HG02610 (cell line): ENCODE data around the gene ITGBL1.

ENCODE experiments used
- ATAC-seq: cut with Tn5 transposase; IDR thresholded peaks from one replicate; pipeline ENCODE4 v1.9.1; 2021; ENCODE audit warnings: mild to moderate bottlenecking, moderate library complexity; ENCODE audit not compliant: unreplicated experiment

Gene ITGBL1

GRCh38 chr13:101450749-101451130 lies 1.7 kb upstream of the ITGBL1 start:
- no peak for ATAC-seq

- no peak for ATAC-seq
Observed at GRCh38 chr13:101451641-101452040, 834 bp upstream of the ITGBL1 start.

- no peak for ATAC-seq
Observed at GRCh38 chr13:101453784-101454201, 1.3 kb downstream of the ITGBL1 start.

- no peak for ATAC-seq
Observed at GRCh38 chr13:101454767-101455166, 2.3 kb downstream of the ITGBL1 start.

- no peak for ATAC-seq
Observed at GRCh38 chr13:101455863-101456262, 3.4 kb downstream of the ITGBL1 start.

- no peak for ATAC-seq
Observed at GRCh38 chr13:101457176-101457575, 4.7 kb downstream of the ITGBL1 start.

- ATAC-seq, result no peak
Observed at GRCh38 chr13:101465877-101466276, 13.4 kb downstream of the ITGBL1 start.

GRCh38 chr13:101467415-101467814 lies 14.9 kb downstream of the ITGBL1 start:
- ATAC-seq, result no peak

- no peak for ATAC-seq
Observed at GRCh38 chr13:101473458-101473857, 21.0 kb downstream of the ITGBL1 start.

GRCh38 chr13:101474419-101474957 lies 22.0 kb downstream of the ITGBL1 start:
- ATAC-seq, result no peak

- no peak for ATAC-seq
Observed at GRCh38 chr13:101475536-101475935, 23.1 kb downstream of the ITGBL1 start.

- ATAC-seq, result no peak
Observed at GRCh38 chr13:101481421-101481820, 28.9 kb downstream of the ITGBL1 start.

GRCh38 chr13:101486708-101487437 lies 34.4 kb downstream of the ITGBL1 start:
- no peak for ATAC-seq

GRCh38 chr13:101487438-101487830 lies 35.0 kb downstream of the ITGBL1 start:
- ATAC-seq, result no peak

GRCh38 chr13:101488734-101489133 lies 36.3 kb downstream of the ITGBL1 start:
- no peak for ATAC-seq

- no peak for ATAC-seq
Observed at GRCh38 chr13:101489643-101490405, 37.3 kb downstream of the ITGBL1 start.

- no peak for ATAC-seq
Observed at GRCh38 chr13:101490406-101491015, 38.0 kb downstream of the ITGBL1 start.

- no peak for ATAC-seq
Observed at GRCh38 chr13:101492251-101492910, 39.9 kb downstream of the ITGBL1 start.

GRCh38 chr13:101493541-101493940 lies 41.1 kb downstream of the ITGBL1 start:
- ATAC-seq, result no peak

GRCh38 chr13:101499406-101499805 lies 46.9 kb downstream of the ITGBL1 start:
- no peak for ATAC-seq

GRCh38 chr13:101502618-101503017 lies 50.1 kb downstream of the ITGBL1 start:
- ATAC-seq, result no peak
